MM.1S (cell line): ENCODE data around the gene TGFBR3.

Experiments used
- DNase-seq: peaks from one replicate; pipeline ENCODE4 v3.0.0-alpha.2; 2015
- H2AFZ ChIP-seq: fragments of 300-600 bp; sonication (generic); 2 replicates; pipeline ENCODE4 v1.6.0; 2016; ENCODE audit warnings: antibody characterized with exemption, low read length
- H3F3A ChIP-seq: fragments of 300-600 bp; sonication (generic); 2 replicates; pipeline ENCODE4 v1.6.1; 2016; ENCODE audit warnings: mild to moderate bottlenecking, antibody characterized with exemption, low read length, moderate library complexity, mixed read lengths; ENCODE audit not compliant: insufficient read depth
- H3K27ac ChIP-seq: fragments of 300-600 bp; sonication (generic); 2 replicates; pipeline ENCODE4 v1.5.1; 2016; ENCODE audit warnings: mild to moderate bottlenecking, low read length
- H3K27me3 ChIP-seq: fragments of 300-600 bp; sonication (generic); replicated peaks from 2 replicates; pipeline ENCODE4 v1.6.0; 2016; ENCODE audit warnings: low read length; ENCODE audit not compliant: insufficient read depth
- H3K36me3 ChIP-seq: fragments of 300-600 bp; sonication (generic); replicated peaks from 2 replicates; pipeline ENCODE4 v1.6.1; 2016; ENCODE audit warnings: mild to moderate bottlenecking, low read length, mixed read lengths; ENCODE audit not compliant: insufficient read depth
- H3K4me1 ChIP-seq: fragments of 300-600 bp; sonication (generic); 2 replicates; pipeline ENCODE4 v1.6.1; 2016; ENCODE audit warnings: low read length, mixed read lengths
- H3K4me2 ChIP-seq: fragments of 300-600 bp; sonication (generic); 2 replicates; pipeline ENCODE4 v1.6.0; 2016; ENCODE audit warnings: low read depth, low read length
- H3K4me3 ChIP-seq: fragments of 300-600 bp; sonication (generic); 2 replicates; pipeline ENCODE4 v1.5.1; 2016; ENCODE audit warnings: low read length, mixed read lengths
- H3K79me2 ChIP-seq: fragments of 300-600 bp; sonication (generic); 2 replicates; pipeline ENCODE4 v1.6.1; 2016; ENCODE audit warnings: mixed run types, low read length, mixed read lengths
- H3K9ac ChIP-seq: fragments of 300-600 bp; sonication (generic); 2 replicates; pipeline ENCODE4 v1.6.1; 2016; ENCODE audit warnings: low read length, mixed read lengths
- H3K9me2 ChIP-seq: fragments of 300-600 bp; sonication (generic); replicated peaks from 2 replicates; pipeline ENCODE4 v1.6.1; 2016; ENCODE audit warnings: mild to moderate bottlenecking, low read length, mixed read lengths; ENCODE audit not compliant: insufficient read depth
- H3K9me3 ChIP-seq: fragments of 300-600 bp; sonication (generic); replicated peaks from 2 replicates; pipeline ENCODE4 v1.6.1; 2016; ENCODE audit warnings: mild to moderate bottlenecking, low read length, mixed read lengths; ENCODE audit not compliant: insufficient read depth
- H4K20me1 ChIP-seq: fragments of 300-600 bp; sonication (generic); 2 replicates; pipeline ENCODE4 v1.6.1; 2016; ENCODE audit warnings: mild to moderate bottlenecking, low read length, moderate library complexity, mixed read lengths; ENCODE audit not compliant: insufficient read depth
- EZH2 ChIP-seq: fragments of 300-600 bp; sonication (generic); optimal IDR thresholded peaks from 2 replicates; pipeline ENCODE3; 2017; ENCODE audit warnings: low read depth, mild to moderate bottlenecking, antibody characterized with exemption, low read length, mixed read lengths
- EZH2phosphoT487 ChIP-seq: fragments of 300-600 bp; sonication (generic); IDR thresholded peaks from 2 replicates; pipeline ENCODE4 v1.6.1; 2018; ENCODE audit warnings: antibody characterized with exemption, low read length
- TF ChIP-seq, protein P1 (sequence below): fragments of 300-600 bp; sonication (generic); IDR thresholded peaks from 2 replicates; pipeline ENCODE4 v1.5.1; 2016; ENCODE audit warnings: antibody characterized with exemption, low read length, mixed read lengths

The TGFBR3 gene

GRCh38 chr1:91879733-91880132, 6.2 kb downstream of the TGFBR3 start:
- H2AFZ ChIP-seq = no peak overlapping the region
- H3K9ac ChIP-seq = no peak overlapping the region
- DNase-seq = no peak
- no peak overlapping the region for H3K4me3 ChIP-seq
- no peaks in the 10 kb centered on the region for H3K9me2 ChIP-seq
- no peaks in the 10 kb centered on the region for H3K9me3 ChIP-seq
- no peaks in the 10 kb centered on the region for H3F3A ChIP-seq
- no peaks in the 10 kb centered on the region for H3K4me1 ChIP-seq
- 0 out of 2 replicates have a peak, but pooled peaks cover 3% of the 10 kb centered on the region for H3K27me3 ChIP-seq
- TF ChIP-seq, protein P1, sequence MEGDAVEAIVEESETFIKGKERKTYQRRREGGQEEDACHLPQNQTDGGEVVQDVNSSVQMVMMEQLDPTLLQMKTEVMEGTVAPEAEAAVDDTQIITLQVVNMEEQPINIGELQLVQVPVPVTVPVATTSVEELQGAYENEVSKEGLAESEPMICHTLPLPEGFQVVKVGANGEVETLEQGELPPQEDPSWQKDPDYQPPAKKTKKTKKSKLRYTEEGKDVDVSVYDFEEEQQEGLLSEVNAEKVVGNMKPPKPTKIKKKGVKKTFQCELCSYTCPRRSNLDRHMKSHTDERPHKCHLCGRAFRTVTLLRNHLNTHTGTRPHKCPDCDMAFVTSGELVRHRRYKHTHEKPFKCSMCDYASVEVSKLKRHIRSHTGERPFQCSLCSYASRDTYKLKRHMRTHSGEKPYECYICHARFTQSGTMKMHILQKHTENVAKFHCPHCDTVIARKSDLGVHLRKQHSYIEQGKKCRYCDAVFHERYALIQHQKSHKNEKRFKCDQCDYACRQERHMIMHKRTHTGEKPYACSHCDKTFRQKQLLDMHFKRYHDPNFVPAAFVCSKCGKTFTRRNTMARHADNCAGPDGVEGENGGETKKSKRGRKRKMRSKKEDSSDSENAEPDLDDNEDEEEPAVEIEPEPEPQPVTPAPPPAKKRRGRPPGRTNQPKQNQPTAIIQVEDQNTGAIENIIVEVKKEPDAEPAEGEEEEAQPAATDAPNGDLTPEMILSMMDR = no peak
- TF ChIP-seq EZH2 (no peak), EZH2phosphoT487 (no peak)
- H3K27ac ChIP-seq = no peak overlapping the region
- no peaks in the 10 kb centered on the region for H3K36me3 ChIP-seq
- no peaks in the 10 kb centered on the region for H3K79me2 ChIP-seq
- H4K20me1 ChIP-seq = no peaks in the 10 kb centered on the region
- H3K4me2 ChIP-seq = no peak overlapping the region

- no peak overlapping the region for H3K27ac ChIP-seq
- no peaks in the 10 kb centered on the region for H3F3A ChIP-seq
- no peaks in the 10 kb centered on the region for H3K27me3 ChIP-seq
- no peak overlapping the region for H3K4me3 ChIP-seq
- TF ChIP-seq, protein P1 = no peak
- no peak for TF ChIP-seq EZH2phosphoT487
- no peak for TF ChIP-seq EZH2
- H3K4me1 ChIP-seq = no peaks in the 10 kb centered on the region
- DNase-seq = no peak
- H2AFZ ChIP-seq = no peak overlapping the region
- no peaks in the 10 kb centered on the region for H3K9me3 ChIP-seq
- no peak overlapping the region for H3K4me2 ChIP-seq
- no peaks in the 10 kb centered on the region for H3K79me2 ChIP-seq
- H3K36me3 ChIP-seq = no peaks in the 10 kb centered on the region
- no peak overlapping the region for H3K9ac ChIP-seq
- no peaks in the 10 kb centered on the region for H4K20me1 ChIP-seq
- H3K9me2 ChIP-seq = no peaks in the 10 kb centered on the region
These were observed 8.3 kb downstream of the TGFBR3 start for GRCh38 chr1:91877574-91878208.

DNA sequence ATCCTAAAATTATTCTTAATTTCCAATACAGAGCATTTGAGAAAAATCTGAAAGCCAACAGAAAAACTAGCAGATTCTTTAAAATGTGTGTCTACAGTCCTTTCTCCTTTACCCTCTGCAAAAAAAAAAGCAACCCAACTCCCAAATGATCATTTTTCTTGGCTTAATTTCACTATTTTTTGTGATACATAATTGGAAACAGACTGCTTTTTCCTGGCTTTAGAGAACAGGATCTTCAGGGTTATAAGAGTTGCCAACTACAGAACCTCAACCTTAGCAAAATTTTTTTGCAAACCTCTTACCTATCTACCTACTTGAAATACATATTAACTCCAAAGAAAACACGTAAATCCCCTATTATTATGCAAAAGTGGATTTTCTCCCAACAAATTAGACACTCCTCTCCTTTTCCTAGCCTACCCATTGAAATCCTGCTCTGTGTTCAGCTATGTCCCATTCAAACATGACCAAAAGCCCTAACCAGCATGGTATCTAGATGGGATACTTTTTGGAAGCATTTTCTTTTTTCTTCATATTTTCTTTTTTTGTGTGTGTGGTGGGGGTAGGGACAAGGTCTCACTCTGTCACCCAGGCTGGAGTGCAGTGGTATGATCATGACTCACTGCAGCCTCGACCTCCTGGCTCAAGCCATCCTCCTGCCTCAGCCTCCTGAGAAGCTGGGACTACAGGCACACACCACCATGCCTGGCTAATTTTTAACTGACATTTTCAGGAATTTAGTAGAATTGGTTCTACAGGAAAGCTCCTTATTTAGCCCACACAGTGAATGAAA, 9.0 kb downstream of the TGFBR3 start:
- TF ChIP-seq EZH2 = no peak
- TF ChIP-seq, protein P1 = no peak
- no peak for TF ChIP-seq EZH2phosphoT487
- H3K4me1 ChIP-seq = no peaks in the 10 kb centered on the region; the same call in 1 of the 2 replicates
- H3K4me2 ChIP-seq = no peak overlapping the region
- no peaks in the 10 kb centered on the region for H3K79me2 ChIP-seq
- no peak overlapping the region for H3K4me3 ChIP-seq
- no peaks in the 10 kb centered on the region for H3K36me3 ChIP-seq
- H4K20me1 ChIP-seq = no peaks in the 10 kb centered on the region
- H3K9ac ChIP-seq = no peak overlapping the region
- H3F3A ChIP-seq = no peaks in the 10 kb centered on the region
- no peak overlapping the region for H3K27ac ChIP-seq
- H3K9me2 ChIP-seq = no peaks in the 10 kb centered on the region
- DNase-seq = no peak
- no peak overlapping the region for H2AFZ ChIP-seq
- H3K27me3 ChIP-seq = no peaks in the 10 kb centered on the region
- H3K9me3 ChIP-seq = no peaks in the 10 kb centered on the region
